NCI-H82 (cell line): ENCODE data around the gene MBD5.

Source experiments
- DNase-seq: peaks from one replicate; lab custom pipeline; 2025; lab: John Stamatoyannopoulos, UW

MBD5 gene

DNA sequence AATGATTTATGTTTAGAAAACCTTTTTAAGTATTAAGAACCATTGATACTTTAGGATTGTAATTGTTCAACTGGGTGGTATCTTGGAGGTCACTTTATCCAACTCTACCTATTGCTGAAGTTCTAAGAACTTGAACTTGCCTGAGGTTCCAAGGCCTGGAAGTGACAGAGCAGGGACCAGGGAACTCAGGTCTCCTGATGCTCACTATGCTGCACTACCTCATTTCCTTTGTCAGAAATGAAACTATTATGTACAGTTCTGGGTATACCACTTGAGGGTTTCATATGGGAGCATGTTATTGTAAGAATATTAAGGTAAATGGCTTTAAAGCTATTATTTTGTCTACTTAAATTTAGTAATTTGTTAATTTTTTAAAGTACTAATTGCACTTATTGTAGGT, 3.0 kb downstream of the MBD5 start:
- DNase-seq, result no peak

DNA sequence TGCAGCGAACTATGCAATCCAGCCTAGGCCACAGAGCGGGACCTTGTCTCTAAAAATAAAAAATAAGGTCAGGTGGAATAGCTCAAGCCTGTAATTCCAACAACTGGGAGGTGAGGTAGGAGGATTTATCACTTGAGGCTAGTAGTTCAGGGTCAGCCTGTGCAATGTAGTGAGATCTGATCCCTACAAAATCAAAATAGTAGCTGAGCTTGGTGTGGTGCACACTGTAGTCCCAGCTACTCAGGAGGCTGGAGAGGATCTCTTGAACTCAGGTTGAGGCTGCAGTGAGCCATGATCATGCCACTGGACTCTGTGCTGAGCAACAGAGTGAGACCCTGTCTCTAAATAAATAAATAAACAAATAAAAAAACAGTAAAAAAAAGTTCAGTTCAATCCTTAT, 5.7 kb downstream of the MBD5 start:
- no peak for DNase-seq

DNA sequence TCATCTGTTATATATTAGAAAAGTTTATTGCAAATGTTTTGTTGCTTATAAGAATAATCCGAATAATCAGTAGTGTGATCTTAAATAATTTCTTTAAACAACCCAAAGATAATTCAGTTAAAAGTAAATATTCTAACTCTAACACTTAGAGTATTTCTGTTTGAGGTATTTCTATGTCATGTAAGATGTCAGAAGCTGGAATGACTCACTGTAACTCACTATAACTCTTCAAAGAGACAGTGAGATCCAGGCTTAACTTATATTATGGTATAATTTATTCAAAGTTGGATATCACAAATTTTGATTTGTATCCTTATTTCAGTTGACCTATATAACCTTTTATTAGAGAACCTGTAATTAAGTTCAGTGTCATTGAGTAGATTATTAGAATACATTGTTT, 6.9 kb downstream of the MBD5 start:
- no peak for DNase-seq

DNA sequence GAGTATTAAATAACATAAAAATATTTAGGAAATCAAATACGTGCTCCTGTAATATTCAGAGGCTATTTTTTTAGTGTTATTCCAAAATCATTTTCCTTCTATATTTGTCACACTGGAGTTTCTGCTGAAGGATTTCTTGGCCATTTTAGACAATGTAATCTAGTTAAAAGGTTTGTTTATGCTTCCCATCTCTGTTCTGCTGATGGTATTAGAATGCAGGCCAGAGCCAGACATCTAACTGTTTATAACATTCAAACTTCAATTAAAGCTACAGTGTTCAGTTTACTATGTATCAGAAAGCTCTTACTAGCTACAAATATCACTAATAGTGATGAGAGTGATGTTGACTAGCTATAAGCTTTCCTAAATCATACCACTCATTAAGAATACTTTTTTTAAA, 7.9 kb downstream of the MBD5 start:
- DNase-seq, result peak; percentile 14

DNA sequence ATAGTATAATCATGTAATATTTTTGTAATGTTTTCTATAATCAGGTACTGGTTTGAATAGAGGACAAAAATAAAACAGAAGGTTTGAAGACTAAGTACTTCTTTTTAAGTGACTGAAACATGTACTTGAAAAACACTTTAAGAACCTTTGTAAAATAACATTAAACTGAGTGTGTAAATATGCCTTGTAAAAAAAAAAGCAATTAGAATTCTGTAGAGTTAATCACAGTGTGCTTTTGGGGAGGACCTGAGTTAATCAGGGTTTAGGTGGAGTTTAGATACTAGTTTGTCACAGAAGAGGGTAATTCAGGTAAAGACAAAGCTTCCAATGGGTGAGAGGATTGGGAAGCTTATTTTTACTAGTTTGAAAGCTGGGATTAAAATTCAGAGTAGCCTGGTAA, 10.3 kb downstream of the MBD5 start:
- peak; percentile 35 for DNase-seq

DNA sequence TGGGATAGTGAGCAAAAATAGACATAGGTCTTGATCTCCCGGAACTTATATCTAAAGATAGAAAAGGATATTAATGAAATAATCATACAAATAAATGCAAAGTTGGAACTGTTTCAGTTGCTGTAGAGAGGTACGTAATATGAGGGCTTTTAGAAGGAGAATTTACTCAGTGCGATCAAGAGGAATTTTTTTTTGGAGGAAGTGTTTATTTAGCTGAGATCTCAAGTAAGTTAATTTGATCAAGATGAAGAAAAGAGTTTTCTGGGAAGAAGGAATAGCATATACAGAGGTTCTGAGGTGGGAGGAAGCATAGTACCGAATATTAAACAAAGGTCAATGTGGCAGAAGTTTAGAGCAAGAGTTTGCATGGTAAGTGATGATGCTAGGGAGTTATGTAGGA, 11.3 kb downstream of the MBD5 start:
- DNase-seq, result no peak

DNA sequence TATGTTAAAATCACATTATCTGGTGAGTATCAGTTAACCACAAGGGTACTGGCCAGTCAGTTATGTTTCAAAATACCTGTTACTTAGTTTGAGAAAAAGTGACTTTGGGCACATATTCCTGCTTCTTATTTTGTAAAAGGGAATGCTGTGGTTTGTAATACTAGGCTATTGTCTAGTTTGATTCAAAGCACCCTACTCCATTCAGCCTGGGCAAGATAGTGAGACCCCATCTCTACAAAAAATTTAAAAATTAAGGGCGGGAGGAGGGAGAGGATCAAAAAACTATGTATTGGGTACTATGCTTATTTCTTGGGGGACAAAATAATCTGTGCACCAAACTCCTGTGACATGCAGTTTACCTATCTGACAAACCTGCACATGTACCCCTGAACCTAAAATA, 18.9 kb downstream of the MBD5 start:
- no peak for DNase-seq

DNA sequence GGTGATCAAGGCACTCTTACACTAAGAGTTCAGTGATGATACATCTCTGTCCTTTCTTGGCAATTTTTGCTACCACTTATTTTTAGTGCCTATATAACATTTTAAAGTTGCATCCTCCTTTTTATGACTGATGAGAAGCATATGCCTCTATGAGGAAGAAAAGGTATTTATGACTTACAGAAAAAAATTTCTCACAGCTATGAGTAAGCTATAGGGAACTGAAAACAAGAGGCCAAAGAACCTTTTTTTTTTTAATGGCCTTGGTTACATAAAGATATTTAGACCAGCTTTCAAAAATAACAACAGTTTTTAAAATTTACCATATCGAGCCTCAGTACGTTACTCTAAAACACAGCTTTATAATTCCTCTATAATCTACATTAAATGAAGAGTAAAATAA, 21.3 kb downstream of the MBD5 start:
- DNase-seq, result no peak

DNA sequence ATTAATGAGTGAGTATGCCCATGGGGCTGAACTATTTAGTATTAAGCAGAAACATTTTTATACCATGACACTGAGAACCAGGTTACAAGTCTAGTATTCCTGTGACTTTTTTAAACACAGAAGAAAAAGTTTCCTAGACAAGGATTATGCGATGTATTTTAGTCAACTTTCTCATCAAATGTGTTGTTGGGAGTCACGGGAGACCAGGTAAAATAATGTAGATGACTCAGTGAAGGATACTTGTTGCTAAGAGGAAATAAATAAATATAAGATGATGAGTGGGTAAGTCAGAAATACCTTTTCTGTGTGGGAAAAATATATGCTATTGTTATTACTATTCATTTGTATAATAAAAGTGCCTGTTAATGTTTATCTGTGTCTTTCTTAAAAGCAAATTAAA, 23.4 kb downstream of the MBD5 start:
- peak; percentile 3 for DNase-seq

DNA sequence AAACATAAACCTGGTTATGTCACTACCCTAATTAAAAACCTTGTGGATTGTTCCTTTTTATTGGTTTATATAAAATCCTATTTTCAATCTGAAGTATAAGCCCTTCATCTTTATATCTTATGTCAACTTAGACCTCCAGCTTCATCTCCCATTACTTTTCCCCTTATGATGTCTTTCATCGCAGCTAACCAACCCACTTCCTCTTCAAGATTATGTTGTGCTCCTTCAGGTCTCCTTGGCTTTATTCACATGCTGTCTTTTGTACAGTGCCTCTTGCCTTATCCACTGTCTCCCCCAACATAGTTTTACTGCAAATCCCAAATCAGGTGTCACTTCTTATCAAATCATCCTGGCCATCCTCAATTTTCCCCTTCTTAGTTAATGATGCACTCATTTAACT, 25.9 kb downstream of the MBD5 start:
- no peak for DNase-seq

DNA sequence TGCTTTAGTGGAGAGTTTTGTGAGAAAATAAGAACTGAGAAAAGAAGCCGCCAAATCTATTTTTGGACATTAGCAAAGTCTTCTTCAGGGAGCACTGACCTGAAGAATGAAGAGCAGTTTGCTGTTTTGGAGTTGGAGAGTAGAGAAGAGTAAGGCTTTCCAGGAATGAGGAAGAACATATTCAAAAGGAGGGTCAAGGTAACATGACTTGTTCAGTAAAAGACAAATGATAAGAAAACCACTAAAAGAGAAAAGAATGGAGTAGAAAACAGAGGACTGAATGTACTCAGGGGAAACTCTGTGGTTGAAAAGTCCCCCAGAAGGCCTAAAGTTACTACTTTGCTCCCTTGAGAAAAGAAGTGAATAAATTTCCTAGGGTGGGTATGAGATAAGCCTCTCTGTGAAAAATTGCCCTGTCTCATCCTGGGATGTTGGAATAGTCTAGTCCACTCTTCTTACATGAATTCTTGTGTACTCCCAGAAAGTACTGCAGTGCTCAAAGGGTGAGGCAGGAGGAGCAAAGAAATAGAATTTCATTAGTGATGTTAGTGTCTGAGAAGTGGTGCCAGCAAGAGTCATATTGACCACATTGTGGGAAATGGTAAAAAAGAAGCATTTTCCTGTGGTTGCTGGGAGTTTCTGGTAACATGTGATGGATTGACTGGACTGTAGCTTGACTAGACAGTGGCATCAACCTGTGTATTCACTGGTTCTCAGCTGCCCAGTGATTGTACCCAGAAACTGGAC, 27.8 kb downstream of the MBD5 start:
- DNase-seq, result no peak

DNA sequence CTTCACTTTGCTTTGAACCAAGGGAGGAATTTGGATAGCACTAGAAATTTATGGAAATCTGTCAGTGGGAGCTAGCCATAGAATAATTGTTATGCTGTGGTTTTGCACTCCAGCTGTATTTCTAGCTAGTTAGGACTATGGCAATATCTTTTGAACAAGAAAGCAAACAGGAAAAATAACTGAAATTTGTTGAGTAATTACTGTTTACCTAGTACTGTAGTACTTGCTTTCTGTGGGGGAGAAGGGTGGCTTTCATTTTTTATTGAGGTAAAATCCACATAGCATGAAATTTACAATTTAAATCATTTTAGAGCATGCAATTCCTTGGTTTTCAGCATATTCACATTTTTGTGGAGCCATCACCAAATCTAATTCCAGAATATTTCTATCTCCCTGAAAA, 28.4 kb downstream of the MBD5 start:
- no peak for DNase-seq

DNA sequence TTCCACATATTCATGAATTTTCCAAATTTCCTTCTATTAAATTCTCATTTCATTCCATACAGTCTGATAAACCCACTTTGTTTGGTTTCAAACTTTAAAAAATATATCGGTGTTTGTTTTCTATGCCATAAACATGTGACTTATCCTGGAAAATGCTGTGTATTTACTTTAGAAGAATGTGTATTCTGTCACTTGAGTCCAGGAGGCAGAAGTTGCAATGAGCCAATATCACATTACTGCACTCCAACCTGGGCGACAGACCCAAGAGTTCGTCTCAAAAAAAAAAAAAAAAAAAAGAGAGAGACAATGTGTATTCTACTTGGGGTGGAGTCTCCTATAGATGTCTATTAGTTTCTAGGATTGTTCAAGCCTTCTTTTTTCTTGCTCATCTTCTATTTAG, 31.8 kb downstream of the MBD5 start:
- no peak for DNase-seq

DNA sequence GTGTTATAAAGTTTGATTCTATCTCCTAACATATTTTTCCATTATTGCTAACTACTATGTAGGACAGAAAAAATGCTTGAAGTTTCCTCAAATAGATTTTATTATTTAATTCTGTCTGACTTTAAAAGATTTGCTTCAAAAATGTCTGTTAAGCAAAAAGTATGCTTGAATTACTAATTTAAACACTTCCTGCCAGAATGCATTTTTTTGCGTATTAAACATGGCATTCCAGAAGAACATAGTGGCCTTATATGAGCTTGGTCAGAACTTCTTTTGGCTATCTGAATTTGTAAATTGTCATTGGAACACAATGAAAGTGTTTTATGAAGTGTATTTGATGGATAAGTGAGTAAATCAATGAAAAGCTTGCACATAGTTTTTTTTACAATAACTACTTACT, 37.8 kb downstream of the MBD5 start:
- no peak for DNase-seq

DNA sequence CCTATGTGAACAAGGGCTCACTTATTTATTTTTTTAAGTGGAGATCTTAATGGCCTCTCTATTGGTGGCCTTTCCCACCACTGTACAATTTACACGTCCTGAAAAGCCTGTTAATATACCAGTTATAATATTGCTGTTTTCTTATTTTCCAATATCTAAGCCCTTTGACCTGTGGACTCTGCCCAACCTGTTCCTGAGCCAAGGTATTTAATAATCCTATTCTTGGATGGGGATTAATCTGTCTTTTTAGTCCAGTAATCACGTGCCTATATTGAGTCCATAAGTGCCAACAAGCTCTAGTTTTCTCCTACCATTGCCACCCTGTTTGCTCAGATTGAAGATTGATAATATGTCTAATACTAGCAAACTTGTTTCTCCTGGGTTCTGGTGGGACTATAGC, 42.7 kb downstream of the MBD5 start:
- DNase-seq, result no peak

DNA sequence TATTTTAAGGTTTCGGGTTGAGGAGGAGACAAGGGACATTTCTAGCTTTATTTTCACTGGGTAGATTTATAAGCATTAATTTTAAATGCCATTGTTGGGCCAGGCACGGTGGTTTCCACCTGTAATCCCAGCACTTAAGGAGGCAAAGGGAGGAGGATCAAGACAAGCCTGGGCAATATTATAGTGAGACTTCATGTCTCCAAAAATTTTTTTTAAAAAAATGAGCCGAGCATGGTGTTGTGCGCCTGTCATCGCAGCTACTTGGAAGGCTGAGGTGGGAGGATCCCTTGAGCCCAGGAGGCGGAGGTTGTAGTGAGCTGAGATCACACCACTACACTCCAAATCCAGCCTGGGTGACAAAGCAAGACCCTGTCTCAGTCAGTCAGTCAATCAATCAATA, 45.0 kb downstream of the MBD5 start:
- DNase-seq, result no peak

DNA sequence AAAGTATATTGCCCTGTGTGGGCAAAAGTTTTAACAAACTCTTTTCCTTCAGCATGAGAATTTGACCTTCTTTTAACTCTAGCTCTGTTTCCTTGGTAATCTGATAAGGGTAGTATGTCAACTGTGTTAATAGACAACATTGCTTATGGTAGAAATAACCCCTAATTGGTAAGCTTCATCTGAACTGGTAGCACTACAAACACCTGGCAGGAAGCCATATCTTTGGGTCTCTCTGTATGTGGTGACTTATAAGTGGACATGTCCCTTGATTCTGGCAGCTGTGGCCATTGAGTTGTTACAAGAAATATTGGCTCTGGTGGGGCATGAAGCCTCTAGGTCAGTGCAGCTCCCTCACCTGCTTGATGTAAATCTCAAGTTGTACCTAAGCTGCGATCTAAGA, 46.9 kb downstream of the MBD5 start:
- no peak for DNase-seq

DNA sequence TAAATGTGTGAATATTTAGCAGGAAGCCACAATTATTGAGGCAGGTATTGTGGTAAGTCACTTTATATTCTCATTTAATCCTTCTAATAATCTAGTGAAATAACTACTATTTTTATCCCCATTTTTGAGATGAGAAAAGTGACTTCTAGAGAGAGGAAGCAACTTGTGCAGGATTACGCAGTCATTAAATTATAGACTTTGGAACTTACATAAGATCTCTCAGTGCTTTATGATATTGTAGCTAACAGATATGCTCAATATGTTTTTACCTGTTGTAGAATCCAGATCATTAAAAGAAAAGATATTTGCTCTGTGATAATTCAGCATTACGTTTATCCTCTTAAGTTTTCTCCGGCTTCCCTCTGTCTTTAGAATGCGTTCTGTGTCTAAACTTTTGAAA, 50.5 kb downstream of the MBD5 start:
- DNase-seq, result no peak

DNA sequence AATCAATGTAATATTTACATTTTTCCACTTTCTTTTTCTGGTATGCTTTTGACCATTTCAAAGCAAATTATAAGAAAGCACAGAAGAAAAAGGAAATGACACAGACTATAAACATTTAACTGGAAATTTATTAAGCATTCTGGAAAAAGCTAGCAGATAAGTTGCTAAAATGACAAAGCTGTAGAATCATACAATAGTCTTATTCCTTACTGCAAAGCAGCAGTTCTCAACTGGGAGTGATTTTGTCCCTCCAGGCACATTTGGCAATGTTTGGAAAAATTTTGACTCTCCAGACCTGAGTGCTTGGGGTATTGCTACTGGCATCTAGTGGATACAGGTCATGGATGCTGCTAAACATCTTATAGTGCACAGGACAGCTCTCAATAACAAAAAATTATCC, 75.1 kb downstream of the MBD5 start:
- no peak for DNase-seq

DNA sequence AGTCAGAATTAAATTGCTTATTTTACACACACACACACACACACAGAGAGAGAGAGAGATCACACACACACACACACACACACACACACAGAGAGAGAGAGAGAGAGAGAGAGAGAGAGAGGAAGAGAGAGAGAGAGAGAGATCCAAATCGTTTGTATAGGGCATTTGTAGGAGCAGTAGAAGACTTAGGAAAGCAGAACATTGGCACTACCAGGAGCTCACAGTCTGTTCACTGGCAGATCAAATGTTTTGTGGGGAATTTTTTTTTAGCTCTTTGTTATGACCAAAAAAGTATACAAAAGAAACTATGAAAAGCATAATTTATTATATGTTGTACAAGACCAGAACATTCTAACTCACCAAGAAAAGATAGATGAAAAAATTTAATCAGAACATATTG, 81.8 kb downstream of the MBD5 start:
- no peak for DNase-seq

DNA sequence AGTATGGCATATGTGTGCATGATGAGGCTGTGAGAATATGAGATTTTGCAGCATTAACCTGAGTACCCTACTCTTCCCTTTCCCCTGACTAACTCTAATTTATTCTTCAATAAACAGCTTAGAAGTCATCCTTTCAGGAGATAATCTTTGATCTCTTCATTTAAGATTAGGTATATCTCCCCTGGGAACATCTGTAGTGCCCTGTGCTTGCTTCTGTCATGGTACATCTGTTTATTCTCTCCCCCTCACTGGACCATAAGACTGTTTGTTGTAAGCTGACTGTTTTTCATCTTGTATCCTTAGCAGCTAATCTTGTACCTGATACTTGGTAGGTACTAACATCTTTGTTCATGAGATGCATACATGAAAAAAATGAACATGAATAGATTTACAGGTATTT, 83.1 kb downstream of the MBD5 start:
- peak; percentile 98 for DNase-seq

DNA sequence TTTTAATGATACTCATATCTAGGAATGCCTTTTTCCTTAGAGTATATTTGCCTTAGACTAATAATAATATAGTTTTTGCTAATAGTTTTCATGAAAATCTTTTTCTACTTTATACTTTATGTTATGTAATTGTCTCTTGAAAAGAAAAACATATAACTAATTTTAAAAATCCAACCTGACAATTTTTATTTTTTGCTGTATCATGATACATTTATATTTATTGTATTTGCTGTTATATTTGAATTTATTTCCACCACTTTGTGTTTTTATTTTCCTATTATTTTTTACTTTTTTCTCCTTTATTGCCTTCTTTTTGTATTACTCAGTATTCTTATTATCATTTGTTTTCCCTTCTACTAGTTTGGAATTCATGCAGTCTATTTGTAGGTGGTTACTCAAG, 85.4 kb downstream of the MBD5 start:
- DNase-seq, result no peak

DNA sequence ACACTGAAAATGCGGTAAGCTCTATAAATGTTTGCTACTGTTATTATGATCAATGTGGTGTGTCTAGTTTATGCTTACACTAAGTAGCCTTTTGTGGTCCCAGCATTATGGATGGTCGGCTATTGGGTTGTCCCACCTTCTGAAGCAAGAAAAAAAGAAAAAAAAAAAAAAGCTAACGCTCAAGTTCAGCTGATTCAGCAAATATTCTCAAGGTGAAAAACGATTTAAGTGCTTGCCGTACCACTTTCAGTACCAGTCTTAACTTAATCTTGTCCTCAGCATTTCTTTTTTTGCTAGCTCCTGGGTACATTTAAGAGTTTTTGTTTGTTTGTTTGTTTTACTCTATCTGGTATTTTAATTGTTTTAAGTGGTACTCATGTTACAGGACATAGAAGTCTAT, 87.5 kb downstream of the MBD5 start:
- DNase-seq, result no peak

DNA sequence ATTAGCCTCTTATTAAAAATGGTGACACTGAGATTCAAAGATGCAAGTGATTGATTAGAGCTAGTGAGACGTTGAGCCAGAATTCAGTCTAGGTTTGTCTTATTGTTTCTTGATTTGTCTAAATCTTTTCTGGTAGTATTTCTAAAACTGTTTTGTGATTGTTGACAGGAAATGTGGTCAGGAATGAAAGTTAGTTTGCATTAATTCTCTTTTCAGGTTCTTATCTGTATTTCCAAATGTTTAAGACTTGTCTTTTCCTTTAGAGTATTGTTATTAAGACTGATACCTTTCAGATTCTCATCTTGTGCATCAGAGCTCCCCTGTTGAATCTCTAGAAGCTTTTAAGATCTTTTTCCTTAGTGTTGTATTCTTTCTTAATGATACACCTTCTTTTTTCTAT, 89.3 kb downstream of the MBD5 start:
- no peak for DNase-seq

DNA sequence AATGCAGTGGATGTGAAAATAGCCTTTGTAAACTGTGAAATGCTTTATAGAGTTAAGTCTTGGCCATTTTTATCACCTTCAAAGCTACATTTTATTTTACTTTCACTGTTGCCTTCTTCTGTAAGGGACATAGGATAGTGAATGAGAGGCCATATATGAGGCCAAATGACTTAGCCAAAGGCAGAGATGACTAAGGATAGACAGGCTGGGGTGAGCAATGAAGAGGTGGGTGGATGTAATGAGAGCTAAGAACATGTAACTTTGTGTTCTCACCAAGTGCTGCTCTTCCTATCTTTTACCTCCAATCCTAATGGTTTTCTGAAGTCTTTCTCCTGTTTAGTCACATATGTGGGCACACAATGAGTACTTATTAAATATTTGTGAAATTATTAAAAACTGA, 101.9 kb downstream of the MBD5 start:
- DNase-seq, result no peak
